GM06990 (cell line): ENCODE data around the gene FETUB.
"Not testable (repeated sequence)": the region's sequence is repeated elsewhere in the genome, so short reads cannot be mapped to it uniquely, and the experiment has no call there.

Source experiments
- DNase-seq: peaks from one replicate; pipeline ENCODE4 v3.0.0-alpha.2; 2011; ENCODE audit not compliant: insufficient read length; ENCODE audit errors: extremely low read depth
- H3K27me3 ChIP-seq: replicated peaks from 2 replicates; pipeline ENCODE4 v1.6.0; 2011; ENCODE audit warnings: low read length; ENCODE audit not compliant: control insufficient read depth, insufficient read depth
- H3K36me3 ChIP-seq: 2 replicates; pipeline ENCODE4 v1.5.1; 2011; ENCODE audit warnings: low read length; ENCODE audit not compliant: control insufficient read depth, insufficient read depth
- H3K4me3 ChIP-seq: replicated peaks from 2 replicates; pipeline ENCODE4 v1.5.1; 2011; ENCODE audit warnings: low read depth, mild to moderate bottlenecking, control low read depth, low read length
- TF ChIP-seq, protein P1 (sequence below): IDR thresholded peaks from 2 replicates; pipeline ENCODE4 v1.5.1; 2011; ENCODE audit warnings: low read length, control low read depth, mild to moderate bottlenecking, inconsistent platforms; ENCODE audit not compliant: insufficient read depth, poor library complexity, severe bottlenecking

FETUB gene

DNA sequence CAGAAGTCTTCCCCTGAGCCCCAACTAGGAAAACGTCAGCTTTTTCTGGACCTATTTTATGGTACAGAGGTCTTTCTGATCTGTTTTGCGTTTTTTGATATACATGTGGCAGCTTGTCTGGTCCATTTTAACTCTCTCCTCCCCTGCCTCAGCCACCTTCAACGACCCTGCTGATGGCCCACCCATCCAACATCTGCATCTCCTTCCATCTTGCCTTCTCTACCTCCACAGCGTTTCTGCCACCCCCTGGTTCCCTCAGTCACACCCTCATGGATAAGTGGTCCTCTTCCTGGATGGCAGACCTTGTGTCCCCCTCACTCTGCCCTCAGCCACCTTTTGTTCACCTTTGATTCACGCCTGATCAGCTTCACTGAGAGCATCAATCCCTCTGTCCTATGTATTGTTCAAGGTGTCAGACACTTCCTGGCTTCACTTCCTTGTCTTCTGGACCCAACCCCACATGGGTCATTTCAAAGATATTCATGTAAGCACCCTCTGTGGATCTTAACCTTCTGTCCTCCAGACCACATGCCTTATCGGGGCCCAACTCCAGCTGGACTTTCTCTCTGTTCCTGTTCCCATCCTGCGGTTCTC lies 13.8 kb upstream of the FETUB start:
- DNase-seq: no peak
- H3K4me3 ChIP-seq: no peak overlapping the region
- no peaks in the 10 kb centered on the region for H3K36me3 ChIP-seq
- peaks cover 2% of the 10 kb centered on the region; the same call in 1 of the 2 replicates for H3K27me3 ChIP-seq
- TF ChIP-seq, protein P1, sequence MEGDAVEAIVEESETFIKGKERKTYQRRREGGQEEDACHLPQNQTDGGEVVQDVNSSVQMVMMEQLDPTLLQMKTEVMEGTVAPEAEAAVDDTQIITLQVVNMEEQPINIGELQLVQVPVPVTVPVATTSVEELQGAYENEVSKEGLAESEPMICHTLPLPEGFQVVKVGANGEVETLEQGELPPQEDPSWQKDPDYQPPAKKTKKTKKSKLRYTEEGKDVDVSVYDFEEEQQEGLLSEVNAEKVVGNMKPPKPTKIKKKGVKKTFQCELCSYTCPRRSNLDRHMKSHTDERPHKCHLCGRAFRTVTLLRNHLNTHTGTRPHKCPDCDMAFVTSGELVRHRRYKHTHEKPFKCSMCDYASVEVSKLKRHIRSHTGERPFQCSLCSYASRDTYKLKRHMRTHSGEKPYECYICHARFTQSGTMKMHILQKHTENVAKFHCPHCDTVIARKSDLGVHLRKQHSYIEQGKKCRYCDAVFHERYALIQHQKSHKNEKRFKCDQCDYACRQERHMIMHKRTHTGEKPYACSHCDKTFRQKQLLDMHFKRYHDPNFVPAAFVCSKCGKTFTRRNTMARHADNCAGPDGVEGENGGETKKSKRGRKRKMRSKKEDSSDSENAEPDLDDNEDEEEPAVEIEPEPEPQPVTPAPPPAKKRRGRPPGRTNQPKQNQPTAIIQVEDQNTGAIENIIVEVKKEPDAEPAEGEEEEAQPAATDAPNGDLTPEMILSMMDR: no peak

DNA sequence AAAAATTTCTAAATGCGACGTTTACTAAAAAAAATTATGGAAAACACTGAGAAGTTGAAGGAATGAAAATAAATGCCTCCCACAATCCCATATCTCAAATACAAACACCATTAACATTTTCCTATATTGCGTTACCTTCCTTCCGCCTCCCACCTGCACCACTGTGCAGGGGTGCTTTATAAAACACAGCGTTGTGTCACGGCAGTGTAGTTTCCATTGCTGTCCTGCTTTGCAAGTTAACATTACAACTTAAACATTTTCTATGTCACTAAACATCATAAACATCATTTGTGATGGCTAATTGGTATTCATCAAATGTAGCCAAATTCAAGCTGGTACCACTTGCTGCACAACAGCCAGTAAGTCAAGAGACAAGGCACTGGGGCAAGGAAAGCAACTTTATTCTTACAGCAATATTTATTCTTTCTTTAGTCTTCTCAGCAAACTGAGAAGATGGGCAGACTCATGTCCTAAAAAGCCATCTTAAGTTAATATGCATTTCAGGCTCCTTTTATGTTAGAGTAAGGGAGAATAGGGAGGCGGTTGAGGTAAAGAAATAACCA lies 12.3 kb upstream of the FETUB start:
- no peak for DNase-seq
- H3K36me3 ChIP-seq: no peaks in the 10 kb centered on the region
- no peak overlapping the region for H3K4me3 ChIP-seq
- H3K27me3 ChIP-seq: peaks cover 2% of the 10 kb centered on the region; the same call in 1 of the 2 replicates
- TF ChIP-seq, protein P1: no peak

GRCh38 chr3:186628756-186629155 lies 11.4 kb upstream of the FETUB start:
- peaks cover 2% of the 10 kb centered on the region; the same call in 1 of the 2 replicates for H3K27me3 ChIP-seq
- TF ChIP-seq, protein P1: no peak

GRCh38 chr3:186630950-186631641 lies 9.1 kb upstream of the FETUB start:
- TF ChIP-seq, protein P1: no peak
- H3K4me3 ChIP-seq: no peak overlapping the region
- no peaks in the 10 kb centered on the region for H3K36me3 ChIP-seq
- DNase-seq: no peak
- H3K27me3 ChIP-seq: peaks cover 2% of the 10 kb centered on the region; the same call in 1 of the 2 replicates

More at GRCh38 chr3:186628756-186629155, 11.4 kb upstream of the FETUB start:
- no peak for DNase-seq
- Histone ChIP-seq H3K36me3 (no peaks in the 10 kb centered on the region), H3K4me3 (no peak overlapping the region)

- Histone ChIP-seq H3K36me3 (no peaks in the 10 kb centered on the region), H3K4me3 (no peak overlapping the region), H3K27me3 (peaks cover 2% of the 10 kb centered on the region)
- DNase-seq: no peak
- TF ChIP-seq, protein P1: no peak
Measured at GRCh38 chr3:186633481-186633880, 6.7 kb upstream of the FETUB start.

DNA sequence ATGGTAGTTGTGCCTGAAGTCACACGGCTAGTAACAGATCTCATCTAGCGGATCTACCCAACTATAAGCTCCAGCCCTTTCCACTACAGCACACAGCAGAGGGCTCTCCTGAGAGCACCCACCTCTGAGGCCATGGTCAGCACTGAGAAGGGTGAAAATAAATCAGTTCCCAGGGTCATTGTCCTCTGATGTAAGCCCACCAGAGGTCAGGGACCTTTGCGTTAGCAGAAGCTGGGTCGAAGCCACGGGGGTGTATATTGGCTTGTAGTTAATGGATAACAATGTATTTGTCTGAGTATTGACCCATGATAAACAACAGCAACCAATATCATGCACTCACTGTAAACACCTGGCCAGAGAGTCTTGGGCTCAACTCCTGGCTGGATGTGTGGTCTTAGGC lies 6.0 kb upstream of the FETUB start:
- H3K36me3 ChIP-seq: not testable (repeated sequence)

More for the DNA sequence above, 6.0 kb upstream of the FETUB start:
- not testable (repeated sequence) for DNase-seq, H3K27me3 ChIP-seq, H3K4me3 ChIP-seq
